Activated T-helper 2 cell treated with anti-CD3 and anti-CD28 coated beads, Interferon-gamma antibody, Interleukin-2, Interleukin-4, amounts not matched to agents 10 μg/mL and 5 μg/mL and 100 μg/mL, durations not matched to agents 14 hours and 24 hours and 36 hours (primary cell): ENCODE data around the gene CCDC97. TPM values are rescaled to one million over a fixed set of nuclear protein-coding genes. Genes with fewer than 3 reads are reported as not detected.
"Not testable (repeated sequence)": the region's sequence is repeated elsewhere in the genome, so short reads cannot be mapped to it uniquely, and the experiment has no call there.

Experiments
- DNase-seq: peaks from one replicate; pipeline ENCODE4 v3.0.0; 2021; ENCODE audit warnings: low spot score
- H3K27ac Mint-ChIP-seq: one replicate; pipeline ENCODE4 v1.8.0; 2021; ENCODE audit warnings: mixed read lengths
- H3K27me3 Mint-ChIP-seq: one replicate; pipeline ENCODE4 v1.8.0; 2021; ENCODE audit warnings: low read depth, mixed read lengths
- H3K36me3 Mint-ChIP-seq: one replicate; pipeline ENCODE4 v1.8.0; 2021; ENCODE audit warnings: low read depth, mixed read lengths
- H3K4me1 Mint-ChIP-seq: one replicate; pipeline ENCODE4 v1.8.0; 2021; ENCODE audit warnings: low read depth, mixed read lengths
- H3K4me3 Mint-ChIP-seq: one replicate; pipeline ENCODE4 v1.8.0; 2021; ENCODE audit warnings: low read depth, mild to moderate bottlenecking, moderate library complexity, mixed read lengths
- H3K9me3 Mint-ChIP-seq: one replicate; pipeline ENCODE4 v1.8.0; 2021; ENCODE audit warnings: mixed read lengths
- intact Hi-C: fragments of 100-400 bp; cut with micrococcal nuclease; formaldehyde crosslinking; loops from one replicate; pipeline ENCODE4 v1.15.1; 2023
- total RNA-seq: library from RNA; stranded (reverse); gene quantifications from 2 replicates; pipeline ENCODE4 v1.2.3, GENCODE V29; 2022

CCDC97 gene
- total RNA-seq, 1 donor from 2014 or later = 34.4 TPM

GRCh38 chr19:41276231-41276630 lies 33.7 kb upstream of the CCDC97 start:
- no peak for DNase-seq
- Mint-ChIP-seq H3K9me3 (no peaks in the 10 kb centered on the region), H3K27ac (no peak overlapping the region), H3K4me3 (no peak overlapping the region), H3K36me3 (peaks cover 93% of the 10 kb centered on the region), H3K27me3 (no peaks in the 10 kb centered on the region), H3K4me1 (peaks cover 2% of the 10 kb centered on the region)
- intact Hi-C loops = no loop called here

GRCh38 chr19:41278478-41278877 lies 31.5 kb upstream of the CCDC97 start:
- no peak overlapping the region for H3K4me3 Mint-ChIP-seq
- H3K27me3 Mint-ChIP-seq = no peaks in the 10 kb centered on the region
- H3K9me3 Mint-ChIP-seq = no peaks in the 10 kb centered on the region
- peaks cover 85% of the 10 kb centered on the region for H3K36me3 Mint-ChIP-seq
- H3K4me1 Mint-ChIP-seq = peaks cover 4% of the 10 kb centered on the region
- intact Hi-C loops = no loop called here
- no peak overlapping the region for H3K27ac Mint-ChIP-seq
- DNase-seq = no peak

- intact Hi-C loops = no loop called here
- no peak overlapping the region for H3K27ac Mint-ChIP-seq
- H3K9me3 Mint-ChIP-seq = no peaks in the 10 kb centered on the region
- peaks cover 2% of the 10 kb centered on the region for H3K4me1 Mint-ChIP-seq
- no peaks in the 10 kb centered on the region for H3K27me3 Mint-ChIP-seq
- no peak for DNase-seq
- no peak overlapping the region for H3K4me3 Mint-ChIP-seq
- H3K36me3 Mint-ChIP-seq = peaks cover 82% of the 10 kb centered on the region
These were observed 21.1 kb upstream of the CCDC97 start for GRCh38 chr19:41288673-41289530.

- DNase-seq, H3K4me1 Mint-ChIP-seq, H3K9me3 Mint-ChIP-seq, H3K4me3 Mint-ChIP-seq, H3K27ac Mint-ChIP-seq, H3K27me3 Mint-ChIP-seq, intact Hi-C loops: not testable (repeated sequence)
- H3K36me3 Mint-ChIP-seq = peaks cover 86% of the 10 kb centered on the region
These were observed 20.2 kb upstream of the CCDC97 start for GRCh38 chr19:41289814-41290213.

GRCh38 chr19:41294393-41294792 lies 15.6 kb upstream of the CCDC97 start:
- Mint-ChIP-seq H3K9me3 (no peaks in the 10 kb centered on the region), H3K27me3 (no peaks in the 10 kb centered on the region), H3K4me1 (peaks cover 41% of the 10 kb centered on the region), H3K36me3 (peaks cover 88% of the 10 kb centered on the region), H3K27ac (no peak overlapping the region), H3K4me3 (no peak overlapping the region)
- no peak for DNase-seq
- intact Hi-C loops = no loop called here

GRCh38 chr19:41295499-41295898 lies 14.5 kb upstream of the CCDC97 start:
- Mint-ChIP-seq H3K27ac (peak overlapping the region; percentile 51), H3K4me3 (no peak overlapping the region), H3K27me3 (no peaks in the 10 kb centered on the region), H3K36me3 (peaks cover 89% of the 10 kb centered on the region), H3K4me1 (peaks cover 52% of the 10 kb centered on the region), H3K9me3 (no peaks in the 10 kb centered on the region)
- DNase-seq = no peak
- intact Hi-C loops = no loop called here

GRCh38 chr19:41296433-41296871 lies 13.5 kb upstream of the CCDC97 start:
- DNase-seq = no peak
- no peaks in the 10 kb centered on the region for H3K9me3 Mint-ChIP-seq
- H3K27ac Mint-ChIP-seq = peak overlapping the region; percentile 72
- H3K4me1 Mint-ChIP-seq = peaks cover 61% of the 10 kb centered on the region
- intact Hi-C loops = no loop called here
- H3K27me3 Mint-ChIP-seq = no peaks in the 10 kb centered on the region
- H3K36me3 Mint-ChIP-seq = peaks cover 90% of the 10 kb centered on the region
- no peak overlapping the region for H3K4me3 Mint-ChIP-seq

GRCh38 chr19:41297628-41298347 lies 12.2 kb upstream of the CCDC97 start:
- no peaks in the 10 kb centered on the region for H3K27me3 Mint-ChIP-seq
- peak overlapping the region; percentile 69 for H3K27ac Mint-ChIP-seq
- intact Hi-C loops = no loop called here
- no peaks in the 10 kb centered on the region for H3K9me3 Mint-ChIP-seq
- no peak for DNase-seq
- H3K4me3 Mint-ChIP-seq = no peak overlapping the region
- peaks cover 89% of the 10 kb centered on the region for H3K36me3 Mint-ChIP-seq
- H3K4me1 Mint-ChIP-seq = peaks cover 71% of the 10 kb centered on the region

GRCh38 chr19:41298348-41298964 lies 11.5 kb upstream of the CCDC97 start:
- no peaks in the 10 kb centered on the region for H3K27me3 Mint-ChIP-seq
- intact Hi-C loops = no loop called here
- H3K27ac Mint-ChIP-seq = peak overlapping the region; percentile 69
- H3K9me3 Mint-ChIP-seq = no peaks in the 10 kb centered on the region
- H3K36me3 Mint-ChIP-seq = peaks cover 92% of the 10 kb centered on the region
- peaks cover 76% of the 10 kb centered on the region for H3K4me1 Mint-ChIP-seq
- no peak overlapping the region for H3K4me3 Mint-ChIP-seq
- no peak for DNase-seq

GRCh38 chr19:41299046-41299754 lies 10.8 kb upstream of the CCDC97 start:
- Mint-ChIP-seq H3K4me1 (peaks cover 83% of the 10 kb centered on the region), H3K4me3 (no peak overlapping the region), H3K36me3 (peaks cover 92% of the 10 kb centered on the region), H3K27me3 (no peaks in the 10 kb centered on the region), H3K9me3 (no peaks in the 10 kb centered on the region), H3K27ac (peak overlapping the region; percentile 33)
- DNase-seq = no peak
- intact Hi-C loops = no loop called here

GRCh38 chr19:41299755-41300089 lies 10.2 kb upstream of the CCDC97 start:
- Mint-ChIP-seq H3K4me3 (no peak overlapping the region), H3K27me3 (no peaks in the 10 kb centered on the region), H3K9me3 (no peaks in the 10 kb centered on the region), H3K27ac (peak overlapping the region; percentile 33), H3K36me3 (peaks cover 92% of the 10 kb centered on the region), H3K4me1 (peaks cover 83% of the 10 kb centered on the region)
- intact Hi-C loops = no loop called here
- no peak for DNase-seq

- DNase-seq = no peak
- peaks cover 92% of the 10 kb centered on the region for H3K36me3 Mint-ChIP-seq
- peaks cover 86% of the 10 kb centered on the region for H3K4me1 Mint-ChIP-seq
- H3K9me3 Mint-ChIP-seq = no peaks in the 10 kb centered on the region
- intact Hi-C loops = no loop called here
- H3K27me3 Mint-ChIP-seq = no peaks in the 10 kb centered on the region
- H3K4me3 Mint-ChIP-seq = no peak overlapping the region
- H3K27ac Mint-ChIP-seq = peak overlapping the region; percentile 66
These were observed 9.4 kb upstream of the CCDC97 start for GRCh38 chr19:41300555-41300954.
